SK-N-SH treated with all-trans-retinoic acid at 6 μM for 48 hours (cell line): Measurements from ENCODE around the gene CYP3A5.

Experiments used
- ATAC-seq: fragments of 200-7000 bp; cut with Tn5 transposase; 3 replicates; pipeline ENCODE4 v1.9.1; 2020; ENCODE audit warnings: mild to moderate bottlenecking, moderate library complexity
- ARNTL ChIP-seq: fragments of 450-650 bp; formaldehyde crosslinking; IDR thresholded peaks from 2 replicates; pipeline ENCODE4 v1.5.0; 2020; ENCODE audit warnings: low read depth, mild to moderate bottlenecking, moderate library complexity, borderline replicate concordance
- BACH2 ChIP-seq: fragments of 250-450 bp; sonication (Bioruptor Pico); IDR thresholded peaks from 2 replicates; pipeline ENCODE4 v1.9.0; 2021; ENCODE audit warnings: mild to moderate bottlenecking, borderline replicate concordance
- CREB5 ChIP-seq: fragments of 250-450 bp; sonication (Bioruptor Pico); IDR thresholded peaks from 2 replicates; pipeline ENCODE4 v1.5.1; 2020; ENCODE audit warnings: low read depth, mild to moderate bottlenecking, moderate library complexity
- CSDC2 ChIP-seq: fragments of 250-450 bp; sonication (Bioruptor Pico); IDR thresholded peaks from 2 replicates; pipeline ENCODE4 v1.5.0; 2020; ENCODE audit warnings: mild to moderate bottlenecking, moderate library complexity
- ESRRG ChIP-seq: fragments of 250-450 bp; sonication (Bioruptor Pico); IDR thresholded peaks from 2 replicates; pipeline ENCODE4 v1.6.1; 2021; ENCODE audit warnings: mild to moderate bottlenecking
- OSR1 ChIP-seq: fragments of 250-450 bp; sonication (Bioruptor Pico); IDR thresholded peaks from 2 replicates; pipeline ENCODE4 v1.8.0; 2022; ENCODE audit warnings: moderate library complexity, mild to moderate bottlenecking, inconsistent platforms
- PPARA ChIP-seq: fragments of 250-450 bp; sonication (Bioruptor Pico); IDR thresholded peaks from 2 replicates; pipeline ENCODE4 v1.5.0; 2020; ENCODE audit warnings: mild to moderate bottlenecking, borderline replicate concordance
- RARB ChIP-seq: fragments of 250-450 bp; sonication (Bioruptor Pico); IDR thresholded peaks from 2 replicates; pipeline ENCODE4 v1.8.0; 2021; ENCODE audit warnings: mild to moderate bottlenecking, moderate library complexity
- SNAI2 ChIP-seq: fragments of 250-450 bp; sonication (Bioruptor Pico); IDR thresholded peaks from 2 replicates; pipeline ENCODE4 v1.5.0; 2020; ENCODE audit warnings: mild to moderate bottlenecking, moderate library complexity
- TCF4 ChIP-seq: fragments of 250-450 bp; sonication (Bioruptor Pico); IDR thresholded peaks from 2 replicates; pipeline ENCODE4 v1.8.0; 2021; ENCODE audit warnings: mild to moderate bottlenecking, moderate library complexity, borderline replicate concordance
- TOX ChIP-seq: fragments of 250-450 bp; sonication (Bioruptor Pico); IDR thresholded peaks from 2 replicates; pipeline ENCODE4 v1.8.0; 2021; ENCODE audit warnings: mild to moderate bottlenecking, moderate library complexity, borderline replicate concordance
- ZC3H10 ChIP-seq: fragments of 250-450 bp; sonication (Bioruptor Pico); IDR thresholded peaks from 2 replicates; pipeline ENCODE4 v1.5.1; 2021; ENCODE audit warnings: mild to moderate bottlenecking, moderate library complexity
- ZFP3 ChIP-seq: fragments of 250-450 bp; sonication (Bioruptor Pico); IDR thresholded peaks from 2 replicates; pipeline ENCODE4 v1.5.0; 2020; ENCODE audit warnings: mild to moderate bottlenecking, moderate library complexity
- ZNF565 ChIP-seq: fragments of 450-650 bp; formaldehyde crosslinking; conservative IDR thresholded peaks from 2 replicates; pipeline ENCODE4 v1.5.0; 2020; ENCODE audit warnings: low read depth, mild to moderate bottlenecking, moderate library complexity
- ZNF70 ChIP-seq: fragments of 450-650 bp; formaldehyde crosslinking; IDR thresholded peaks from 2 replicates; pipeline ENCODE4 v1.5.0; 2020; ENCODE audit warnings: mild to moderate bottlenecking, moderate library complexity
- ZNF8 ChIP-seq: fragments of 450-650 bp; formaldehyde crosslinking; IDR thresholded peaks from 2 replicates; pipeline ENCODE4 v1.5.0; 2020; ENCODE audit warnings: mild to moderate bottlenecking, moderate library complexity
- TF ChIP-seq, protein P1 (sequence below): fragments of 250-450 bp; sonication (Bioruptor Pico); IDR thresholded peaks from 2 replicates; pipeline ENCODE4 v1.5.1; 2021; ENCODE audit warnings: mild to moderate bottlenecking, moderate library complexity
- TF ChIP-seq, protein P2 (sequence below): fragments of 250-450 bp; sonication (Bioruptor Pico); IDR thresholded peaks from 2 replicates; pipeline ENCODE4 v1.8.0; 2021; ENCODE audit warnings: low read depth, mild to moderate bottlenecking, moderate library complexity, borderline replicate concordance
- TF ChIP-seq, protein P3 (sequence below): fragments of 250-450 bp; sonication (Bioruptor Pico); IDR thresholded peaks from 2 replicates; pipeline ENCODE4 v1.5.0; 2020; ENCODE audit warnings: mild to moderate bottlenecking, moderate library complexity
- TF ChIP-seq, protein P4 (sequence below): fragments of 250-450 bp; sonication (Bioruptor Pico); IDR thresholded peaks from 2 replicates; pipeline ENCODE4 v1.8.0; 2020; ENCODE audit warnings: mild to moderate bottlenecking, moderate library complexity, borderline replicate concordance

The CYP3A5 gene

DNA sequence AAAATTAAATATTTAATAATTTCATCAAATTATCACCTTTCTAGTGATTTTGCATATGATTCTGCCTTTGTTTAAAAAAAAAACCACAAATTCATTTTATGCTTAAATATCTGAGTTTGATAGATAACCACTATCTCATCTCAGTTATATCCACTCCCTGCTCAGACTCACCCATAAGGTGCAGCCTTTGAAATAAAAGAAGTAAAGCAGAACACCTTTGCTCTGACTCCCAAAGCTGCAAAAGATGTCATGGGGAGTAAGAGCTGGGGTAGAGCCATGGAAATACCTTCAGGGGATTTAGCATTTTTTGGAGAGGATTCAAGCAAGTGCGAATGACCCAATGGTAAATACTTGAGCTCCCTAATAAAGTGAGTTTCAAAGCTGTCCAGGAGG, 15.1 kb upstream of the CYP3A5 start:
- no peak for ATAC-seq
- TF ChIP-seq ZNF8 (CRISPR knock-in tag) (no peak), OSR1 (CRISPR knock-in tag) (no peak), ZNF565 (CRISPR knock-in tag) (no peak), CSDC2 (CRISPR knock-in tag) (no peak), ZC3H10 (CRISPR knock-in tag) (no peak), ZNF70 (CRISPR knock-in tag) (no peak), SNAI2 (CRISPR knock-in tag) (no peak)
- TF ChIP-seq, protein P1, sequence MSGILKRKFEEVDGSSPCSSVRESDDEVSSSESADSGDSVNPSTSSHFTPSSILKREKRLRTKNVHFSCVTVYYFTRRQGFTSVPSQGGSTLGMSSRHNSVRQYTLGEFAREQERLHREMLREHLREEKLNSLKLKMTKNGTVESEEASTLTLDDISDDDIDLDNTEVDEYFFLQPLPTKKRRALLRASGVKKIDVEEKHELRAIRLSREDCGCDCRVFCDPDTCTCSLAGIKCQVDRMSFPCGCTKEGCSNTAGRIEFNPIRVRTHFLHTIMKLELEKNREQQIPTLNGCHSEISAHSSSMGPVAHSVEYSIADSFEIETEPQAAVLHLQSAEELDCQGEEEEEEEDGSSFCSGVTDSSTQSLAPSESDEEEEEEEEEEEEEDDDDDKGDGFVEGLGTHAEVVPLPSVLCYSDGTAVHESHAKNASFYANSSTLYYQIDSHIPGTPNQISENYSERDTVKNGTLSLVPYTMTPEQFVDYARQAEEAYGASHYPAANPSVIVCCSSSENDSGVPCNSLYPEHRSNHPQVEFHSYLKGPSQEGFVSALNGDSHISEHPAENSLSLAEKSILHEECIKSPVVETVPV (CRISPR knock-in tag): no peak
- TF ChIP-seq, protein P2, sequence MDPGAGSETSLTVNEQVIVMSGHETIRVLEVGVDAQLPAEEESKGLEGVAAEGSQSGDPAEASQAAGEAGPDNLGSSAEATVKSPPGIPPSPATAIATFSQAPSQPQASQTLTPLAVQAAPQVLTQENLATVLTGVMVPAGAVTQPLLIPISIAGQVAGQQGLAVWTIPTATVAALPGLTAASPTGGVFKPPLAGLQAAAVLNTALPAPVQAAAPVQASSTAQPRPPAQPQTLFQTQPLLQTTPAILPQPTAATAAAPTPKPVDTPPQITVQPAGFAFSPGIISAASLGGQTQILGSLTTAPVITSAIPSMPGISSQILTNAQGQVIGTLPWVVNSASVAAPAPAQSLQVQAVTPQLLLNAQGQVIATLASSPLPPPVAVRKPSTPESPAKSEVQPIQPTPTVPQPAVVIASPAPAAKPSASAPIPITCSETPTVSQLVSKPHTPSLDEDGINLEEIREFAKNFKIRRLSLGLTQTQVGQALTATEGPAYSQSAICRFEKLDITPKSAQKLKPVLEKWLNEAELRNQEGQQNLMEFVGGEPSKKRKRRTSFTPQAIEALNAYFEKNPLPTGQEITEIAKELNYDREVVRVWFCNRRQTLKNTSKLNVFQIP (CRISPR knock-in tag): no peak
- TF ChIP-seq, protein P3, sequence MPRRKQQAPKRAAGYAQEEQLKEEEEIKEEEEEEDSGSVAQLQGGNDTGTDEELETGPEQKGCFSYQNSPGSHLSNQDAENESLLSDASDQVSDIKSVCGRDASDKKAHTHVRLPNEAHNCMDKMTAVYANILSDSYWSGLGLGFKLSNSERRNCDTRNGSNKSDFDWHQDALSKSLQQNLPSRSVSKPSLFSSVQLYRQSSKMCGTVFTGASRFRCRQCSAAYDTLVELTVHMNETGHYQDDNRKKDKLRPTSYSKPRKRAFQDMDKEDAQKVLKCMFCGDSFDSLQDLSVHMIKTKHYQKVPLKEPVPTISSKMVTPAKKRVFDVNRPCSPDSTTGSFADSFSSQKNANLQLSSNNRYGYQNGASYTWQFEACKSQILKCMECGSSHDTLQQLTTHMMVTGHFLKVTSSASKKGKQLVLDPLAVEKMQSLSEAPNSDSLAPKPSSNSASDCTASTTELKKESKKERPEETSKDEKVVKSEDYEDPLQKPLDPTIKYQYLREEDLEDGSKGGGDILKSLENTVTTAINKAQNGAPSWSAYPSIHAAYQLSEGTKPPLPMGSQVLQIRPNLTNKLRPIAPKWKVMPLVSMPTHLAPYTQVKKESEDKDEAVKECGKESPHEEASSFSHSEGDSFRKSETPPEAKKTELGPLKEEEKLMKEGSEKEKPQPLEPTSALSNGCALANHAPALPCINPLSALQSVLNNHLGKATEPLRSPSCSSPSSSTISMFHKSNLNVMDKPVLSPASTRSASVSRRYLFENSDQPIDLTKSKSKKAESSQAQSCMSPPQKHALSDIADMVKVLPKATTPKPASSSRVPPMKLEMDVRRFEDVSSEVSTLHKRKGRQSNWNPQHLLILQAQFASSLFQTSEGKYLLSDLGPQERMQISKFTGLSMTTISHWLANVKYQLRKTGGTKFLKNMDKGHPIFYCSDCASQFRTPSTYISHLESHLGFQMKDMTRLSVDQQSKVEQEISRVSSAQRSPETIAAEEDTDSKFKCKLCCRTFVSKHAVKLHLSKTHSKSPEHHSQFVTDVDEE (CRISPR knock-in tag): no peak
- TF ChIP-seq, protein P4, sequence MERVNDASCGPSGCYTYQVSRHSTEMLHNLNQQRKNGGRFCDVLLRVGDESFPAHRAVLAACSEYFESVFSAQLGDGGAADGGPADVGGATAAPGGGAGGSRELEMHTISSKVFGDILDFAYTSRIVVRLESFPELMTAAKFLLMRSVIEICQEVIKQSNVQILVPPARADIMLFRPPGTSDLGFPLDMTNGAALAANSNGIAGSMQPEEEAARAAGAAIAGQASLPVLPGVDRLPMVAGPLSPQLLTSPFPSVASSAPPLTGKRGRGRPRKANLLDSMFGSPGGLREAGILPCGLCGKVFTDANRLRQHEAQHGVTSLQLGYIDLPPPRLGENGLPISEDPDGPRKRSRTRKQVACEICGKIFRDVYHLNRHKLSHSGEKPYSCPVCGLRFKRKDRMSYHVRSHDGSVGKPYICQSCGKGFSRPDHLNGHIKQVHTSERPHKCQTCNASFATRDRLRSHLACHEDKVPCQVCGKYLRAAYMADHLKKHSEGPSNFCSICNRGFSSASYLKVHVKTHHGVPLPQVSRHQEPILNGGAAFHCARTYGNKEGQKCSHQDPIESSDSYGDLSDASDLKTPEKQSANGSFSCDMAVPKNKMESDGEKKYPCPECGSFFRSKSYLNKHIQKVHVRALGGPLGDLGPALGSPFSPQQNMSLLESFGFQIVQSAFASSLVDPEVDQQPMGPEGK (CRISPR knock-in tag): no peak

- no peak for ATAC-seq
- TF ChIP-seq TOX (no peak), ZC3H10 (CRISPR knock-in tag) (no peak), TCF4 (CRISPR knock-in tag) (no peak), PPARA (CRISPR knock-in tag) (no peak), ESRRG (CRISPR knock-in tag) (no peak), ZNF565 (CRISPR knock-in tag) (no peak), OSR1 (CRISPR knock-in tag) (no peak), CSDC2 (CRISPR knock-in tag) (no peak), SNAI2 (CRISPR knock-in tag) (no peak), ARNTL (CRISPR knock-in tag) (no peak), CREB5 (CRISPR knock-in tag) (no peak), RARB (CRISPR knock-in tag) (no peak), ZFP3 (CRISPR knock-in tag) (no peak), ZNF8 (CRISPR knock-in tag) (no peak), ZNF70 (CRISPR knock-in tag) (no peak), BACH2 (no peak)
- TF ChIP-seq, protein P1 (CRISPR knock-in tag): no peak
- TF ChIP-seq, protein P2 (CRISPR knock-in tag): no peak
- TF ChIP-seq, all 23 proteins: peak for 0
Measured at GRCh38 chr7:99694201-99694911, 14.6 kb upstream of the CYP3A5 start.
